T-helper 1 cell treated with Interleukin-12 subunit alpha and Interleukin-12 subunit beta and Interleukin-4 antibody, amounts not matched to agents 30 ng/mL and 1 ng/mL, for 36 hours (primary cell): ENCODE measurements around the gene PIP5K1A. TPM values are rescaled to one million over a fixed set of nuclear protein-coding genes. Genes with fewer than 3 reads are reported as not detected.
"Not testable (repeated sequence)": the region's sequence is repeated elsewhere in the genome, so short reads cannot be mapped to it uniquely, and the experiment has no call there.

ENCODE experiments used
- intact Hi-C: fragments of 100-400 bp; cut with micrococcal nuclease; formaldehyde crosslinking; loops from one replicate; pipeline ENCODE4 v1.15.1; 2024
- total RNA-seq: library from RNA; stranded (reverse); gene quantifications from 2 replicates; pipeline ENCODE4 v1.2.3, GENCODE V29; 2022

PIP5K1A gene
- total RNA-seq, 1 donor from 2014 or later: 72.1 TPM

DNA sequence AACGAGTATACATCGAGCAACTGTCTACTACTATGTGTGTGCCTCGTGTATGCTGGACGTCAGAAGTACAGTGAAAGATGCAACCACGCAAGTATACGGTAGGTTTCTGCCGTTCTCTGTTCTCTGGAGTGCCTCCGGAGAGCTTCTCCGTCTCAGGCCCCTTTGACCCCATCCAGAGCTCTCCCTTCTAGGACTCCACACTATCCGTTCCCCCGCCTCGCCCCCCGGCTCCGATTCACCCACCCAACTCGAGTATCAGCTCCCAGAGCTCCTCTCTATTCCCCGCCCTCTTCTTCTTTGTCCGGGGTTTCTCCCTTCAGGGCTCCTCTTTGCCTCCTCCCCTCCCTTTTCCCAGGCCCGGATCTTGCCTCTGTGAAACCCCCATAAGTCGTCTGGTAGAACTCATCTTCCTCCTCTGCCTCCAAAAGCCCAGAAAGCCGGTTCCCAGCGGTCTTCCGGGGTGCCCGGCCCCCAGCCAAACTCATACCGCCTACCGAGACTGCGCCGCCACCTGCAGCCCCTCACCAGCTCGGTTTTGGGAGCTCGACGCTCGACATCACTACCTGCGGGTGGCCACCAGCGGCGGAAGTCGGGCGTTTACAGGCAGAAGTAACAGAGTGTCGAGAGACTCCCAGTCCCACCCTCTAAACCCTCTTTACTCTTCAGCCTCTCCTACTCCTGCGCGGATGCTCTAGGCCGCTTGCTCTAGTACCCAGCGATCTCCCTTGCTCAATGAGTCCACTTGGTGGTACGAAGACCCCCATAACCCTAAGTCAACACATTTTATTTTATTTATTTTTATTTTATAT is 8.5 kb upstream of the PIP5K1A start, which contains the start of gene VPS72:
Gene VPS72 (minus strand): TSS at position 561 of the 809 bp plus-strand sequence. CDS start 76 bp downstream, at position 485.
- intact Hi-C loops: loop anchor here (1.0 to 5.0 kb wide), 6 partner anchors 8 to 267 kb away; partner anchors contain the start of genes PIP5K1A, POGZ, PSMD4 and RFX5

DNA sequence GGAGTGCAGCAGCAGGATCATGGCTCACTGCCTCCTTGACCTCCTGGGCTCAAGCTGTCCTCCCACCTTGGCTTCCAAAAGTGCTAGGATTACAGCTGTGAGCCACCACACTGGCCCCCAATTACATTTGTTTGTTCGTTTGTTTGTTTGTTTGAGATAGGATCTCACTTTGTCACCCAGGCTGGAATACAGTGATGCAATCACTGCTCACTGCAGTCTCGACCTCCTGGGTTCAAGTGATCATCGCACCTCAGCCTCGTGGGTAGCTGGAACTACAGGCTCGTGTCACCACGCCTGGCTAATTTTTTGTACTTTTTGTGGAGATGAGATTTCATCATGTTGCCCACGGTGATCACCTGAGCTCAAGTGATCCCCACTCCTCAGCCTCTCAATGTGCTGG is 6.3 kb upstream of the PIP5K1A start:
- intact Hi-C loops: loop anchor here (5.0 kb wide), 1 partner anchor 265 kb away; the partner anchor contains the start of gene POGZ

DNA sequence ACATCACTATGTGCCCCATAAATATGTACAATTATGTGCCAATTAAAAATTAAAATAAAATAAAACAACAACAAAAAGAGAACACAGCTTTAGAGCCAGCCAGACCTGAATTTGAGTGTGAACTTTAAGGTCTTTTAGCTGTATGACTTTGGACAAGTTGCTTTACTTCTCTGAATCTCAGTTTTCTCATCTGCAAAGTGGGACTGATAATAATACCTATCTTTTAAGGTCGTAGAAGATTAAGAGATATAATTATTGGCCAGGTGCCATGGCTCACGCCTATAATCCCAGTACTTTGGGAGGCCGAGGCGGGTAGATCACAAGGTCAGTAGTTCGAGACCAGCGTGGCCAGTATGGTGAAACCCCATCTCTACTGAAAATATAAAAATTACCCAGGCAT is 5.0 kb upstream of the PIP5K1A start:
- intact Hi-C loops: loop anchor here (5.0 kb wide), 1 partner anchor 264 kb away; the partner anchor contains the start of gene POGZ

DNA sequence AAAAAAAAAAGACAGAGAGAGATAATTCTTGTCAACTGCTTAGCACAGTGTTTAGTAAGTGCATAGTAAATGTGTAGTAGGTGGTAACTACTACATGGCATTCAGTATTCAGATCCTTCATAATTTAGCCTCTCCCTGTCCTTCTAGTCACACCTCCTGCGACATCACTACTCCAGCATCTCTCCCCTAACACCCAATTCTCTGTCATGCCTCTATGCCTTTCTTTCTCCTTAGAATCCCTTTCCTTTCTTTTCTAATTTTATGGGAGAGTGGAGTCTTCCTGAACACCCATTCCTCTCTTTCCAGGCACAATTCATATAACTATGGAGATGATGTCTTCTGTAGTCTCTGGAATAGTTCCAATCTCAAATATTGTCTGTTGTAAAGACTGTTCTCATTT is 4.5 kb upstream of the PIP5K1A start:
- intact Hi-C loops: loop anchor here (5.0 kb wide), 1 partner anchor 263 kb away; the partner anchor contains the start of gene POGZ

DNA sequence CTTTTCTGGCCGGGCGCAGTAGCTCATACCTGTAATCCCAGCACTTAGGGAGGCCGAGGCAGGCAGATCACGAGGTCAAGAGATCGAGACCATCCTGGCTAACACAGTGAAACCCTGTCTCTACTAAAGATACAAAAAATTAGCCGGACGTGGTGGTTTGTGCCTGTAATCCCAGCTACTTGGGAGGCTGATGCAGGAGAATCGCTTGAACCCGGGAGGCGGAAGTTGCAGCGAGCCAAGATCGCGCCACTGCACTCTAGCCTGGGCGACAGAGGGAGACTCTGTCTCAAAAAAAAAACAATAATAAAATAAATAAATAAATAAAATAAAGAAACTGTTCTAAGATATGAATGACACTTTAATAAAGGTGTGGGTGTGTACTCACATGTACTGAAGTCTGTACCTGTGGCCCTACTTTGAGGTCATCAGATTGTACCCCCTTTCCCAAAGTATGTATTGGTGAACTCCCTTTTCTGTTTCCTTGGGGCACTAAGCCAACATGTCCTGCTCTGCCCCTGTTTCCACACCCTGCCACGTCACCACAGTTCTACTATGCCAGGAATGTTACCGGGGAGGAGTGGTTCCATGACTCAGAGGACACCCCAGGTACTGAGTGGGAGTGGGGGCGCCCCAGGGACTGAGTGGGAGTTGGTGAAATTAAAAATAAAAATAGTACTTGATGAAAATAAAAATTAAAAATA is 3.3 kb upstream of the PIP5K1A start:
- intact Hi-C loops: loop anchor here (5.0 kb wide), 1 partner anchor 262 kb away; the partner anchor contains the start of gene POGZ

DNA sequence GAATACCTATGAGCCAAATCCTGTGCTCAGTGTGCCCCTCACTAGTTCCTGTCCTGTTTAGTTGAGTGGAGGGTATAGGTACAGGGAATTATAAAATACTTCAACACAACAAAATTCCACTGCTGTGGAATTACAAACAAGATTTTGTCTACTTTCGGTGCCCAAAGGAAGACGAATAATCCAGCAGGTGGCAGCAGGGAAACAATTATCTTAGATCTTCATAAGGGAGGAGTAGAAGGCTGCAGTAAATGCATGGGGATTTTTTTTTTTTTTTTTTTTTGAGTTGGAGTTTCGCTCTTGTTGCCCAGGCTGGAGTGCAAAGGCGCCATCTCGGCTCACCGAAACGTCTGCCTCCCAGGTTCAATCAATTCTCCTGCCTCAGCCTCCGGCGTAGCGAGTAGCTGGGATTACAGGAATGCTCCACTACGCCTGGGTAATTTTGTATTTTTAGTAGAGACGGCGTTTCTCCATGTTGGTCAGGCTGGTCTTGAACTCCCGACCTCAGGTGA is 2.0 kb upstream of the PIP5K1A start:
- intact Hi-C loops: loop anchor here (1.0 kb wide), 2 partner anchors 55 to 145 kb away; no protein-coding TSS in a partner anchor

DNA sequence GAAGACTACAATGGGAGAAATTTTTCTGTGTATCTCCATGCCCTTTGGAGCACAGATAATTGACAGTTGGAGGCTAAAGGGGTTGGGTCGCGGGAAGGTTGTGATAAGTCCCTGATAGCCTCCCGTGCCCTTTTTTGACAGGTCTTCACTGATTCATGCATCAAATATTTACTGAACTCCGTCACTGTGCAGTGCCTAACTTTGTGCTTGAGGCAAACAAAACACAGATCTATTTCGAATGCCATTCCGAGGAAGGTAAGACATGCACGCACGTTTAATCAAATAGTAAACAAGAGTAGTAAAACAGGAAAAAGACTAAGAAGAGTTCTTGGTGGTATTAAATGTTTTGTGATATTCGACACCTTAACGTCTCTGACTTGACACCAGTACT is 494 bp upstream of the PIP5K1A start:
- intact Hi-C loops: loop anchor here (1.0 to 2.0 kb wide), 9 partner anchors 8 to 201 kb away; partner anchors contain the start of genes CDC42SE1, PSMB4, PSMD4 and RFX5

DNA sequence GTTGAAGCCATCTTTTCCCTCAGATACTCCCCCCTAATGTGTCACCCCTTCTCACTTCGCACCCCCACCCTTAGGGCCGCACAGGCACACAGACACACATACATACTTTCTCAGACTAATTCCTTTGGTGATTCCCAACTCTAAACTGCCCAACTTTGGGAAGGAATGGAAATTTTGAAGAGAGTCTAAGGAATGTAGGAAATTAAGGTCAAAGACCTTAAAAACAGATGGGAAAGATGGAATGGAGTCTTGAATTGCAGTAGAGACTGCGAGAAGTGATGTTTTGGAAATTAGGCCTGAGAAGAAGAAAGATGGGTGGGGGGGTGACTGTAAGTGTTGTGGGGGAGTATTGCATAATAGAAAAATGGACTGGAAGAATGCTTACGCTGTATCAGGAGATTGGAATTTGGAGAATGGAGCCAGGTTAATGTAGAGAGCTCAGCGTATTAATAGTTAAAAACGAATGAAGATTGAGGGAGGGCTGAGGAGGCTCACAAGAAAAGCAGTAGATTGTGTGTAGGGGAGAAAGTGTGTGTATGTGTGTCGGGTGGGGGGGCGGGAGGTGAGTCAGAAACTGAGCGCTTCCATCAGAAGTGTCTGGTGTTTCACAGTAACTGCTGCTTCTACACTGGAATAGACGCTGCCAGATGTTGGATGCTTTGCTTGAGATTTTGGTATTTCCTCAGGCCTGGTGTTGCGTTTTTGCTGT is 1.7 kb downstream of the PIP5K1A start:
- intact Hi-C loops: loop anchor here (1.0 to 2.0 kb wide), 3 partner anchors 43 to 147 kb away; partner anchors contain the start of genes PI4KB, RFX5 and TNFAIP8L2

DNA sequence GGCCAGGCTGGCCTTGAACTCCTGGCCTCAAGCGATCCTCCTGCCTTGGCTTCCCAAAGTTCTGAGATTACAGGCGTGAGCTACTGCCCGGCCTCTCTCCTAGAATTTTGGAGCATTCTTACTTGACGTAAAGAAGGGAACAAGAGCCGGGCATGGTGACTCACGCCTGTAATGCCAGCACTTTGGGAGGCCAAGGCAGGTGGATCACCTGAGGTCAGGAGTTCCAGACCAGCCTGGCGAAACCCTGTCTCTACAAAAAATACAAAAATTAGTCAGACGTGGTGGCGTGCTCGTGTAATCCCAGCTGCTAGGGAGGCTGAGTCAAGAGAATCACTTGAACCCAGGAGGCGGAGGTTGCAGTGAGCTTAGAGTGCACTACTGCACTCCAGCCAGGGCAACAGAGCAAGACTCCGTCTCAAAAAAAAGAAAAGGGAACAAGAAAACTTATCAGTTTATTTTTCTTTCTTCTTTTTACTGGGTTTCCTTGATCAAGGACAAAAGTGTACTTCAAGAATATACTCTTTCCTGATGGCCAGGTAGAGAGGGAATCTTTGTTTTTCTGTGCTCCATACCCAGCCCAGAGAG is 7.1 kb downstream of the PIP5K1A start:
- intact Hi-C loops: not testable (repeated sequence)

DNA sequence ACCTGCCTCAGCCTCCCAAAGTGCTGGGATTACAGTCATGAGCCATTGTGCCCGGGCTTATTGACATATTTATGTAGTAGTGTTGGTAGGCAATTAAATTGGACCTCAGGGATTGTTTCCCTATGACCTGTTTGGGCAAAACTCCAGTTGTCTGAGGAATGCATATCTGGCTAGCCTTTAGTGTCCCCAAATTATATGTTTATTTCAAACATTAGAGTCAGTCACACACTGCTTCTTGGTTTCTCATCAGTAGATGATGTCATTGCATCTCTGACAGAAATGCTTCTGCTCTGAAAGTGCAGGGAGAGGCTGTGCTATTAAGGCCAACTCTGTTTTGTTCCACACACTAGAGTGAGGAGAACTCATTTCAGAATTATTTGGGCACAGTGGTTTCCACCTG is 12.5 kb downstream of the PIP5K1A start:
- intact Hi-C loops: no loop called here

DNA sequence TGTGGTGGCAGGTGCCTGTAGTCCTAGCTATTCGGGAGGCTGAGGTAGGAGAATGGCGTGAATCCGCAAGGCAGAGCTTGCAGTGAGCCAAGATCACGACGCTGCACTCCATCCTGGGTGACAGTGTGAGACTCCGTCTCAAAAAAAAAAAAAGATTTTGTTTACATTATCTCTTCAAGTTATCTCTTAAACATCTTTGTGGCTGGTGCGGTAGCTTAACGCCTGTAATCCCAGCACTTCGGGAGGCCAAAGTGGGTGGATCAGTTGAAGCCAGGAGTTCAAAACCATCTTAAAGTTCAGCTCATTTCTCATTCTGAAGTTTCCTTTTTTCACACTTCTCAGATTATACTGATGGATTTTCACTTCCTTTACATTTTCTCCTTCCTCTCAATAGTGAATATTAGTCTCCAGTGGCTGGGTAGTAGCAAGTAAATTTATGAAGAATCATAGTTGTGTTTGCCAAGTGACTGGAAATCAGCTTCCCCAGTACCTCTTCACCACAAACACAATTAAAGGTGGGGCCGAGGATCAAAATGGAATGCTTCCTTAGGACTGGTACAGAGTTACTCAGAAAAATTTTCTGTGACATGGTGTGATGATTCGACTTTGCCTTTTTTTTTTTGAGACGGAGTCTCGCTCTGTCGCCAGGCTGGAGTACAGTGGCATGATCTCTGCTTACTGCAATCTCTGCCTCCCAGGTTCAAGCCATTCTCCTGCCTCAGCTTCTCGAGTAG is 13.8 kb downstream of the PIP5K1A start:
- intact Hi-C loops: loop anchor here (1.0 kb wide), 1 partner anchor 14 kb away; the partner anchor contains the start of gene PIP5K1A

DNA sequence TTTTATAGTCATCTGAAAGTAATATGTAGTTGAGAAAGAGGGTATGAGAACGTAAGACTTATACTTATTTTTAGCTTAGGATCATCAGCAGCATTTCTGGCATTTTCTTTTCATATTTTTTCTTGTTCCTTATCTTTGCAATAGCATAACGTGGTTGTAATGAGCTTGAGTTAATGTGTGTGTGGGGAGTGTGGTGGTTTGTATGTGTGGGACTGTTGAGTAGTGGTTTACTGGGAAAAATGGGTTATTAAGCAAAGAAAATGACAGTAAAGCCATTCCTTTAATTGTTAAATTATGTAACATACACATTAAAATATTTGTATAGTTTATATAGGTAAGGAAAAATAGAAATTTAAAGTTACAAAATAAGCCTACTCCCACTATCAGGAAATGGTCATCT is 15.2 kb downstream of the PIP5K1A start:
- intact Hi-C loops: no loop called here

DNA sequence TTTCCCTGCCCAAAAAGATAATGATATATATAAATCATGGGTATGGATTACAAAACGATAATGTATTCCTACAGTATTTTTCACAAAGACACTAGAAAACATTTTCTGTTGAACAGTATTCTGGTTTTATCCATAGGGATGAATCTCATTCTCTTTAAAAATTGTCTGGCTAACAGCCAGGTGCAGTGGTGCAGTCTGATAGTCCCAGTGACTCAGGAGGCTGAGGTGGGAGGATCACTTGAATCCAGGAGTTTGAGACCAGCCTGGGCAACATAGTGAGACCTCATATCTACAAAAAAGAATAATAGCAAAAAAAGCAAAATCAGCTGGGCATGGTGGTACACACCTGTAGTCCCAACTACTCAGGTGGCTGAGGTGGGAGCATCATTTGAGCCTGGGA is 23.3 kb downstream of the PIP5K1A start:
- intact Hi-C loops: no loop called here

DNA sequence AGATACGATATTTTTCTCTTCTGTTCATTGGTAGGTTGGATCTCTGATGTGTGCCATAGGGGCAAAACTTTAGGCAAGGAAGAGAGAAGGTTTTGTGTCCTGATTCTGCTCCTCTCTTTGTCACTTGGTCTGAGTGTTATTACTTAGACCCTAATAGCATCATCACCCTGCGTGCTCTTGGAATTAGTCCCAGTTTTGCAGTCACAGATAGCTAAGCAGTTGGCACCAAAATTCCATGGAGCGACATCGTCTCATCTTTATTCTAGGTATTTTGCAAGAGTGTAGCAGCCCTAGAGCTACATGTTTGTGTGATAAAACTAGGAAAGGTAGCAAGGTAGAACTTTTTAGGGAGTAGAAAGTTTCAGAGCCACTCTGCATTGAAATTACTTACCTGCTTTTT is 23.8 kb downstream of the PIP5K1A start:
- intact Hi-C loops: no loop called here

DNA sequence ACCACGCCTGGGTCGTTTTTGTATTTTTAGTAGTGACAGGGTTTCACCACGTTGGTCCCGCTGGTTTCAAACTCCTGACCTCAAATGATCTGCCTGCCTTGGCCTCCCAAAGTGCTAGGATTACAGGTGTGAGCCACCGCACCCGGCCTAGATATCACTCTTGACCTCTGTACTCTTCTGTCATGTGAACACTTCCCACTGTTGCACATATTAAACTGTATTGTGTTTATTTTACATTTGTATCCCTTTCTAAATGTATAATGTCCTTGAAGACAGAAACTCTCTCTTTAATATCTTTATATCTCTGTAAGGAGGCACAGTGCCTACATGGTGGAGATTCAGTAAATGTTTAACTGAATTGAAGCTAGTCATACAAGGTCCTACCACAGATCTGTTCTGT is 36.9 kb downstream of the PIP5K1A start:
- intact Hi-C loops: no loop called here

DNA sequence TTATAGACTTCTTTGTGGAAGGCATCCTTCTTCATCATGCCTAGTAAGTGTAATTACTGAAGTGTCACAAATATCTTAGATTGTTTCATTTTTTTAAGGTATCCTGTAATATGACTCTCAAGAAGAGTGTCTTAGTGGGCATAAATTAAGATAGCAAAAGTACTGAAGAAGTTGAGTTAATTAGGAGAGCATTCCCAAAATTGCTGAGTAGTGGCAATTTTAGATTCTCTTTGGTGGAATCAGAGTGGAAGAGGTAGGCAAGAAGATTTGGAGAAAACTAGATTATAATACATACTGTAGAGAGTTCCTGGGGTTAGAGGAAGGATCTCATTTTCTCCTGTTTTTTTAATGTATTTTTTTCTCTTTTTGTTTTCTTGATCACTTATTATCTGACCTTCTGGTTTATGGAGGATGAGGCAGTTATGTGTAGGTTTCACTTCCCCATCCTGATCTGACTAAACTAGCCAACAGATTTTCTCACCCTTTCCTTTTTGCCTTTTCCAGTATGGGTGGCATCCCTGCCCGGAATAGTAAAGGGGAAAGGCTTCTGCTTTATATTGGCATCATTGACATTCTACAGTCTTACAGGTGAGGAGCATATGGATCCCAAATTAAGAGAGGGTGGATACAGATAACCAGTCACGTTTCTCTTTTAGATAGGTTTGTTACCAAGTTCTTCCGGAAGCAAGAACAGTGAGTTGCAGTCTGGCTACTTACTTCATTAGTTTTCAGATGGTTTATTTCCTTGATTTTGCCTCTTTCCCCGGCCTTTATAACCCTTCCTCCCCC is 39.5 kb downstream of the PIP5K1A start:
- intact Hi-C loops: no loop called here

DNA sequence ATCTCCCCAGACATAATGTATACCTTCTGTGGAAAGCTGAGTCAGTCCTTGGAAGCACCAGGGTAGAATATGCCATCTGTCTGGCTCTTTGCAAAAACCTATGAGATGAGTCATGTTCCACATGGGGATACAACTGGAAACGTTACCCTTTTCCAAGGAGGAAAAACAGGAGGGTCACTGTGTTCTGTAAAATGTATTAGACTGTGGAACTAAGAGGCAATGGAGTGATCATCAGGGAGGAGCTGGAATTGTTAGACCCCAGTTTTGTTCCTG is 40.1 kb downstream of the PIP5K1A start:
- intact Hi-C loops: no loop called here

DNA sequence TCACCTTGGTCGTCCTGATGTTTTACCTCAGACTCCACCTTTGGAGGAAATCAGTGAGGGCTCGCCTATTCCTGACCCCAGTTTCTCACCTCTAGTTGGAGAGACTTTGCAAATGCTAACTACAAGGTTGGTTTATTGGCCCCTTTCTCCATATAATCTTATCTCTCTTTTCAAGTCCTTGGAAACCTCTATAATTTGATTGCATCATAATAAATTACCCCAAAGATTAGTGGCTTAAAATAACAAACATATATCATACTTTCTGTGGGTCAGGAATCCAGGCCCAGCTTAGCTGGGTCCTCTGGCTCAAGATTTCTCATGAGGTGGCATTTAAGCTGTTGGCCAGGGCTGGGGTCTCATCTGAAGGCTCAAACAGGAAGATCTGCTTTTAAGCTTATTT is 44.1 kb downstream of the PIP5K1A start:
- intact Hi-C loops: no loop called here

DNA sequence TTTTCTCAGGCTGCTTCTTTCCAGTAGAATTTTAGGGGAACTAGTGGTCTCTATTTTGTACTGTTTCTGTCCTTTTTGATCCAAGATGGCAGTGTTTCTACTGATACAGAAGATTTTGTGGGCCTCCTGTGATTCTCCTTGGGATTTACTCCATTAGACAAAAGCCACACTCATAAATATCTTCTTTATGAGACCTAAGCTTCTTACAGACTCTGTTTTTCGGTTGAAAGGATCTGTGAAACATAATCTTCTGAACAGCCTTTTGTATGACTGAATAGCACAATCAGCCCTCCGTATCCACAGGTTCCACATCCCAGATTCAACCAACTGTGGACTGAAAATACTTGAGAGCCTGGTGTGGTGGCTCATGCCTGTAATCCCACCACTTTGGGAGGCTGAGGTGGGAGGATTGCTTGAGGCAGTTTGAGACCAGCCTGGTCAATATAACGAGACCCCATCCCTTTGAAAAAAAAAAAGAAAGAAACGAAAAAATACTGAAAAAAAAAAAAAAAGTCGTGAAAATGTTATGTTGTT is 45.4 kb downstream of the PIP5K1A start:
- intact Hi-C loops: no loop called here
